GM12878 (cell line): ENCODE measurements around the gene DENND1A. TPM values are rescaled to one million over a fixed set of nuclear protein-coding genes. Genes with fewer than 3 reads are reported as not detected.

Experiments used
- ATAC-seq: fragments of 200-7000 bp; cut with Tn5 transposase; 3 replicates; pipeline ENCODE4 v1.9.1; 2020; ENCODE audit warnings: mild to moderate bottlenecking, moderate library complexity
- BruUV-seq: library from RNA; stranded (reverse); fragments of 400-500 nt; replicated peaks from 2 replicates; lab custom pipeline; 2021; lab: Mats Ljungman, UMichigan
- CTCF ChIA-PET: fragments of 300-600 bp; sonication (Branson Sonifier 250); formaldehyde crosslinking; extraction: SDS; loops from one replicate; lab custom pipeline; 2021; ENCODE audit warnings: inconsistent platforms; lab: Yijun Ruan, JAX
- POLR2A ChIA-PET: fragments of 350-600 bp; formaldehyde crosslinking; extraction: SDS; loops from one replicate; lab custom pipeline; 2021; ENCODE audit warnings: inconsistent platforms; lab: Charles Lee
- RAD21 ChIA-PET: fragments of 300-600 bp; sonication (Branson Sonifier 250); formaldehyde crosslinking; loops from one replicate; lab custom pipeline; 2023; ENCODE audit warnings: antibody characterized with exemption; ENCODE audit not compliant: unreplicated experiment; lab: Charles Lee
- SMC1A ChIA-PET: fragments of 300-600 bp; sonication (Branson Sonifier 250); formaldehyde crosslinking; loops from one replicate; lab custom pipeline; 2023; ENCODE audit not compliant: unreplicated experiment, uncharacterized antibody; lab: Charles Lee
- DNase-seq: peaks from one replicate; pipeline ENCODE4 v3.0.0-alpha.2; 2011; ENCODE audit warnings: low read depth, low spot score
- FAIRE-seq: peaks from 3 replicates; lab custom pipeline; 2011; peaks lifted over from hg19 to GRCh38; lab: Jason Lieb, UNC
- H2AFZ ChIP-seq: 2 replicates; pipeline ENCODE4 v1.6.0; 2011; ENCODE audit warnings: low read depth, low read length, control low read depth; ENCODE audit not compliant: control insufficient read depth
- H3K27ac ChIP-seq: 2 replicates; pipeline ENCODE4 v1.5.1; 2011; ENCODE audit warnings: control low read depth; ENCODE audit not compliant: control insufficient read depth, insufficient read depth
- H3K27me3 ChIP-seq, 2 experiments: replicated peaks in 1 of 2; 2 replicates each; pipeline versions ENCODE4 v1.6.0 to v1.6.1; 2011; ENCODE audit warnings: low read length in 1 of 2; ENCODE audit not compliant: control insufficient read depth in 2 of 2, insufficient read depth in 2 of 2
- H3K36me3 ChIP-seq, 2 experiments: 2 replicates each; pipeline ENCODE4 v1.5.1; 2011; ENCODE audit warnings: low read length in 1 of 2; ENCODE audit not compliant: control insufficient read depth in 2 of 2, insufficient read depth in 2 of 2
- H3K4me1 ChIP-seq: 2 replicates; pipeline ENCODE4 v1.6.1; 2011; ENCODE audit warnings: mild to moderate bottlenecking, low read length, moderate library complexity, mixed read lengths; ENCODE audit not compliant: control insufficient read depth, insufficient read depth
- H3K4me2 ChIP-seq: 2 replicates; pipeline ENCODE4 v1.6.0; 2011; ENCODE audit warnings: control low read depth; ENCODE audit not compliant: control insufficient read depth, insufficient read depth
- H3K4me3 ChIP-seq: fragments of 200-600 bp; sonication (generic); 2 replicates; pipeline ENCODE4 v1.5.1; 2016
- H3K79me2 ChIP-seq: 2 replicates; pipeline ENCODE4 v1.6.0; 2011; ENCODE audit warnings: low read length; ENCODE audit not compliant: control insufficient read depth, insufficient read depth
- H3K9ac ChIP-seq: 2 replicates; pipeline ENCODE4 v1.8.0; 2011; ENCODE audit warnings: low read length, control low read depth, mixed read lengths; ENCODE audit not compliant: control insufficient read depth, insufficient read depth
- H3K9me3 ChIP-seq: replicated peaks from 3 replicates; pipeline ENCODE4 v1.5.1; 2011; ENCODE audit warnings: mild to moderate bottlenecking, low read length; ENCODE audit not compliant: control insufficient read depth, insufficient read depth
- H4K20me1 ChIP-seq: 2 replicates; pipeline ENCODE4 v1.6.0; 2011; ENCODE audit not compliant: control insufficient read depth, insufficient read depth
- BHLHE40 ChIP-seq, 2 experiments: fragments of 450-650 bp in 1 of 2; IDR thresholded peaks; 2 replicates each; pipeline ENCODE4 v1.6.1; 2011 to 2017; ENCODE audit warnings: low read depth in 2 of 2, borderline replicate concordance in 1 of 2, improper control_type of control experiment in 1 of 2, low read length in 1 of 2, mild to moderate bottlenecking in 1 of 2
- CEBPB ChIP-seq, 2 experiments: fragments of 150-350 bp in 1 of 2; IDR thresholded peaks; 2 replicates each; pipeline ENCODE4 v1.6.1; 2012 to 2014; ENCODE audit warnings: low read depth in 2 of 2, low read length in 2 of 2, borderline replicate concordance in 1 of 2, inconsistent platforms in 1 of 2
- CHD4 ChIP-seq: fragments of 200-600 bp; sonication (generic); IDR thresholded peaks from 2 replicates; pipeline ENCODE4 v1.6.1; 2016; ENCODE audit warnings: mild to moderate bottlenecking
- CREB1 ChIP-seq: IDR thresholded peaks from 2 replicates; pipeline ENCODE4 v1.6.1; 2012; ENCODE audit warnings: low read depth, mild to moderate bottlenecking, inconsistent platforms
- CREM ChIP-seq: IDR thresholded peaks from 2 replicates; pipeline ENCODE4 v1.6.1; 2014; ENCODE audit warnings: antibody characterized with exemption, low read depth
- E4F1 ChIP-seq: fragments of 450-650 bp; IDR thresholded peaks from 2 replicates; pipeline ENCODE4 v1.6.1; 2018; ENCODE audit warnings: borderline replicate concordance, mild to moderate bottlenecking; ENCODE audit not compliant: partially characterized antibody
- EGR1 ChIP-seq, 2 experiments: IDR thresholded peaks; 1 replicate in 1 of 2; 2 replicates in 1 of 2; pipeline ENCODE4 v1.6.1; 2011 to 2012; ENCODE audit warnings: low read depth in 2 of 2, low read length in 2 of 2, borderline replicate concordance in 1 of 2, mild to moderate bottlenecking in 1 of 2, moderate library complexity in 1 of 2
- HCFC1 ChIP-seq: fragments of 150-350 bp; IDR thresholded peaks from 2 replicates; pipeline ENCODE4 v1.6.1; 2014; ENCODE audit warnings: low read length
- HDAC6 ChIP-seq: fragments of 200-600 bp; sonication (generic); IDR thresholded peaks from one replicate; pipeline ENCODE4 v1.8.0; 2017; ENCODE audit warnings: antibody characterized with exemption; ENCODE audit not compliant: unreplicated experiment
- IKZF1 ChIP-seq: fragments of 450-650 bp; conservative IDR thresholded peaks from 2 replicates; pipeline ENCODE4 v1.6.1; 2017; ENCODE audit warnings: antibody characterized with exemption, mild to moderate bottlenecking
- JUNB ChIP-seq: IDR thresholded peaks from 2 replicates; pipeline ENCODE4 v1.6.1; 2016; ENCODE audit warnings: antibody characterized with exemption, mild to moderate bottlenecking
- JUND ChIP-seq: IDR thresholded peaks from 2 replicates; pipeline ENCODE4 v1.6.1; 2012; ENCODE audit warnings: low read depth, mild to moderate bottlenecking, low read length, improper control_type of control experiment, moderate library complexity
- NFXL1 ChIP-seq: fragments of 450-650 bp; IDR thresholded peaks from 2 replicates; pipeline ENCODE4 v1.6.1; 2017; ENCODE audit warnings: antibody characterized with exemption, mild to moderate bottlenecking, borderline replicate concordance
- NR2C1 ChIP-seq: fragments of 450-650 bp; IDR thresholded peaks from 2 replicates; pipeline ENCODE4 v1.6.1; 2017; ENCODE audit warnings: antibody characterized with exemption, mild to moderate bottlenecking, moderate library complexity
- POLR2AphosphoS2 ChIP-seq: IDR thresholded peaks from 2 replicates; pipeline ENCODE4 v1.6.1; 2011; ENCODE audit warnings: low read depth, mild to moderate bottlenecking, low read length, improper control_type of control experiment, moderate library complexity
- RUNX3 ChIP-seq: IDR thresholded peaks from 2 replicates; pipeline ENCODE4 v1.6.1; 2012; ENCODE audit warnings: low read length, inconsistent platforms
- SIX5 ChIP-seq: IDR thresholded peaks from 2 replicates; pipeline ENCODE4 v1.6.1; 2011; ENCODE audit warnings: mild to moderate bottlenecking, low read depth, low read length, moderate library complexity; ENCODE audit not compliant: severe bottlenecking
- SP1 ChIP-seq: IDR thresholded peaks from one replicate; pipeline ENCODE4 v1.6.1; 2011; ENCODE audit warnings: low read depth, low read length
- SRF ChIP-seq, 2 experiments: IDR thresholded peaks; 2 replicates each; pipeline ENCODE4 v1.6.1; 2011; ENCODE audit warnings: low read depth in 2 of 2, low read length in 2 of 2, mild to moderate bottlenecking in 1 of 2, moderate library complexity in 1 of 2
- SUPT20H ChIP-seq: IDR thresholded peaks from 2 replicates; pipeline ENCODE4 v1.6.1; 2011; ENCODE audit warnings: low read depth, mild to moderate bottlenecking, low read length, moderate library complexity, borderline replicate concordance; ENCODE audit not compliant: control insufficient read depth
- YY1 ChIP-seq: IDR thresholded peaks from 2 replicates; pipeline ENCODE4 v1.6.1; 2011; ENCODE audit warnings: low read depth, mild to moderate bottlenecking, low read length
- ZBED1 ChIP-seq: IDR thresholded peaks from 2 replicates; pipeline ENCODE4 v1.6.1; 2016; ENCODE audit warnings: borderline replicate concordance
- ZBTB33 ChIP-seq: fragments of 450-650 bp; IDR thresholded peaks from 2 replicates; pipeline ENCODE4 v1.6.1; 2017; ENCODE audit warnings: mild to moderate bottlenecking
- WGBS: methylation state at CpG from one replicate; pipeline ENCODE4 v1.1.6; 2016; ENCODE audit warnings: low lambda C conversion rate; ENCODE audit not compliant: insufficient replicate concordance, insufficient coverage; ENCODE audit errors: missing lambda C conversion rate; 5-methylcytosine and 5-hydroxymethylcytosine counted together
- in situ Hi-C: fragments of 300-500 bp; cut with MboI; formaldehyde crosslinking; loops from 9 replicates; pipeline ENCODE4 v1.14.3; 2018; ENCODE audit warnings: mixed read lengths
- intact Hi-C: fragments of 100-400 bp; cut with micrococcal nuclease; formaldehyde crosslinking; loops from one replicate; pipeline ENCODE4 v1.14.2; 2022; ENCODE audit not compliant: unreplicated experiment
- polyA plus RNA-seq, 11 experiments: library from polyadenylated mRNA; depleted of rRNA in 4 of 11; unstranded in 6 of 11; stranded (reverse) in 5 of 11; fragments of >200 nt; fragmentation: Nextera tagmentation in 4 of 11; fragmentation: Illumina TruSeq in 1 of 11; extraction: Ambion mirVana in 4 of 11; extraction: Trizol in 1 of 11; gene quantifications; 1 replicate in 1 of 11; 2 replicates in 10 of 11; pipeline versions ENCODE4 v1.2.1 to v1.2.3, GENCODE V29; 2011 to 2016; ENCODE audit warnings: inconsistent platforms in 2 of 11, missing spikeins in 2 of 11, low read depth in 1 of 11
- total RNA-seq, 4 experiments: library from RNA; depleted of rRNA in 3 of 4; stranded (reverse); fragments of >200 nt in 3 of 4; fragmentation: Illumina TruSeq in 1 of 4; extraction: Trizol in 1 of 4; gene quantifications; 2 replicates each; pipeline versions ENCODE4 v1.2.1 to v1.2.3, GENCODE V29; 2013 to 2021

DENND1A gene
- total and polyA plus RNA-seq, 10 of the 15 experiments (the other 5 are each of a cell fraction or from before 2014, with no cell fraction given), result 14.1 to 48.6 (median 35.2) TPM

GRCh38 chr9:123943671-123944070 lies 13.7 kb upstream of the DENND1A start (continued):
- TF ChIP-seq JUNB (no peak), NFXL1 (no peak), EGR1 (IDR thresholded peaks at IDR 0.05; ENCODE audit: borderline replicate concordance in 1 of 2, low read depth in 2 of 2, low read length in 2 of 2) (no peak), JUND (no peak), SIX5 (no peak), E4F1 (no peak), HDAC6 (no peak), SRF (IDR thresholded peaks at IDR 0.05; ENCODE audit: low read depth in 2 of 2, low read length in 2 of 2) (no peak), CREM (no peak), SUPT20H (no peak), YY1 (no peak)
- TF ChIP-seq, all 136 proteins: peak for 0

- Histone ChIP-seq H2AFZ (no peak overlapping the region), H3K27me3 (no peaks in the 10 kb centered on the region), H3K9ac (no peak overlapping the region), H4K20me1 (no peaks in the 10 kb centered on the region), H3K27ac (no peak overlapping the region), H3K4me3 (no peak overlapping the region), H3K4me2 (no peak overlapping the region), H3K79me2 (no peaks in the 10 kb centered on the region), H3K9me3 (no peaks in the 10 kb centered on the region; the same call in 2 of the 3 replicates), H3K36me3 (no peaks in the 10 kb centered on the region), H3K4me1 (no peaks in the 10 kb centered on the region)
- ChIA-PET SMC1A (interaction anchor here (0.8 to 5.4 kb wide), 3 partner anchors 15 to 216 kb away, joined by 3 to 30 read pairs (median 3); no protein-coding TSS in a partner anchor), RAD21 (interaction anchor here (1.4 kb wide), 2 partner anchors 11 to 98 kb away, joined by 6 to 10 read pairs; no protein-coding TSS in a partner anchor), POLR2A (interaction anchor here (0.6 kb wide), 2 partner anchors 33 to 54 kb away, joined by 3 to 7 read pairs; no protein-coding TSS in a partner anchor), CTCF (no interaction called here)
- TF ChIP-seq CEBPB (IDR thresholded peaks at IDR 0.05; ENCODE audit: borderline replicate concordance in 1 of 2, low read depth in 2 of 2, low read length in 2 of 2) (no peak), ZBTB33 (no peak), BHLHE40 (IDR thresholded peaks at IDR 0.05; ENCODE audit: borderline replicate concordance in 1 of 2, low read depth in 2 of 2, low read length in 1 of 2) (no peak), CREB1 (no peak), IKZF1 (no peak), ZBED1 (no peak), POLR2AphosphoS2 (no peak), CHD4 (no peak), RUNX3 (no peak), HCFC1 (no peak), SP1 (no peak), NR2C1 (no peak)
- BruUV-seq, result no TSS peak
- ATAC-seq (no peak), FAIRE-seq (no peak), DNase-seq (no peak)
- intact Hi-C loops, result loop anchor here (5.0 kb wide), 1 partner anchor 400 kb away; no protein-coding TSS in a partner anchor
- WGBS, result 81% methylated on average over 10 of the region's 10 CpGs
- in situ Hi-C loops, result no loop called here
Measured at GRCh38 chr9:123942542-123942941, 12.6 kb upstream of the DENND1A start.
